ENCODE results near the gene TIMM29. TPM values are rescaled to one million over a fixed set of nuclear protein-coding genes. Genes with fewer than 3 reads are reported as not detected.

Gene TIMM29
- total RNA-seq, 1 experiment from 2014 or later: 23.4 TPM

DNA sequence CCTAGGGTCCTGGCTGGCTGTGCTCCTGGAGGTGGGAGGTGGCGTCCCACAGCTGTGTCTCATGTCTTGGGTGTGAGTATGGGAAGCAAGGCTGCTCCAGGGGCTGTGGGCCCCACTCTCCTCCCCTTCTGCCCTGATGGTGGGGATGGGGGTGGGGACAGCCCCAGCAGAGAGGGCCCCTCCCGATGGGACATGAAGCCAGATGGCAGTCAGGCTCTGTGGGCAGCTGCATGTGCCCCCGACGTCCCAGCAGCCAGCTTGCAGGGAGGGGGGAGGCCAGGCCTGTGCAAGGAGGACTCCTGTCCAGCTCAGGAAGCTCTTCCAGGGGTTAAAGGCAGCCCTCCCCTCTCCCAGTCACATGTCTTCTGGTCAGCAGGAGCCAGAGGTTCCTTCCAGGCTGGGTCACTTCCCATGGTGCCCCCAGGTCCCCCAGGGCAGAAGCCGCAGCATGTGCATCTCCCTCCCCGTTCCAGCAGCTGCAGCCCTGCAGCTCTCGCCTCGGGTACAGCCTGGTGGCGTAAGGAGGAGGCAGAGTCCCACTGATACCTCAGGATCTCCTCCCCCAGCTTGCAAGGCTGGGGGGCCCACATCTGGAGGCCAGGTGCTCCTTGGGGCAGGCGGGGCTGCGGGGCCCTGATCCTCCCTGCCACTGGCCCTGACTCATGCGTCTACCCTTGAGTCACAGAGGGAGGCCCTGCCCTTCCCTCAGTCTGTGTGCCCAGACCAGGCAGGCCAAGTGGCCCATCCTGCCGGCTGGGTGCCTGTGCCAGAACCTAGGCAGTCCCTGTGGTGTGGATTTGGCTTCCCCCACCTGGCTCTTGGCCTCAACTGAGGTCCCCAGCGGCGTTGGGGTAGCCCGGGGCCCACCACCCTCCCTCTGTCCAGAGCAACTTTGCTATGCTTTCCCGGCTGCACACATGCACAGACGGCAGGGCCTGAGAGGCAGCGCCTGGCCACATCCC, 13.2 kb upstream of the TIMM29 start:
- no peak overlapping the region for H2BK5ac ChIP-seq (ENCODE audit: insufficient read length, low read length)
- H3K79me2 ChIP-seq (ENCODE audit: insufficient read depth, low read length): no peaks in the 10 kb centered on the region
- no peak overlapping the region; the same call in 1 of the 2 replicates for H3K14ac ChIP-seq (ENCODE audit: insufficient read depth, low read length)
- no peaks in the 10 kb centered on the region for H3K23me2 ChIP-seq (ENCODE audit: insufficient read length, low read depth, low read length, poor library complexity, severe bottlenecking)
- no peaks in the 10 kb centered on the region for H3K4me1 ChIP-seq (ENCODE audit: insufficient read depth, low read length)
- no peak overlapping the region for H3K18ac ChIP-seq (ENCODE audit: insufficient read length, low read depth, low read length)
- no peak overlapping the region for H2AFZ ChIP-seq (ENCODE audit: low read length)
- no peak overlapping the region for H2BK15ac ChIP-seq (ENCODE audit: low read depth, low read length)
- H3K27ac ChIP-seq (ENCODE audit: insufficient read length, low read depth, low read length): no peak overlapping the region
- H3K9ac ChIP-seq (ENCODE audit: extremely low read depth, insufficient read length, low read length): no peak overlapping the region
- Mint-ChIP-seq H3K9me3 (no peaks in the 10 kb centered on the region), H3K4me3 (no peak overlapping the region), H3K4me1 (no peaks in the 10 kb centered on the region), H3K27me3 (ENCODE audit: low read depth) (no peaks in the 10 kb centered on the region), H3K36me3 (ENCODE audit: insufficient read depth in 1 of 3, low read depth in 3 of 3) (peaks cover 11 to 68% (median 51%) of the 10 kb centered on the region in 3 experiments; a peak in 6 of 7 replicates), H3K27ac (no peak overlapping the region)
- no peak overlapping the region for H2BK120ac ChIP-seq (ENCODE audit: low read depth, low read length, poor library complexity, severe bottlenecking)
- H4K20me1 ChIP-seq (ENCODE audit: control insufficient read depth, insufficient read depth, insufficient read length): no peaks in the 10 kb centered on the region
- no peak overlapping the region for H3K56ac ChIP-seq (ENCODE audit: insufficient read length, low read depth, low read length)
- H3K79me1 ChIP-seq (ENCODE audit: insufficient read depth, low read depth, low read length, poor library complexity, severe bottlenecking): no peaks in the 10 kb centered on the region
- no peak overlapping the region for H2AK5ac ChIP-seq (ENCODE audit: insufficient read length, low read length)
- no peak overlapping the region for H2BK20ac ChIP-seq (ENCODE audit: low read depth, low read length, poor library complexity, severe bottlenecking)
- no peak overlapping the region for H4K5ac ChIP-seq (ENCODE audit: insufficient read length, low read depth, low read length)
- TF ChIP-seq CTCF (conservative IDR thresholded peaks at IDR 0.05): no peak
- H3K9me3 ChIP-seq (ENCODE audit: control insufficient read depth, low read depth, low read length): no peaks in the 10 kb centered on the region
- no peak overlapping the region for H3T11ph ChIP-seq (ENCODE audit: low read length)
- no peak overlapping the region for H2BK12ac ChIP-seq (ENCODE audit: insufficient read length, low read depth, low read length)
- peak; percentile 22 for DNase-seq
- WGBS (ENCODE audit: extremely low coverage, insufficient read length, low lambda C conversion rate): no CpG with 5 or more reads among the region's 19 CpGs
- H4K8ac ChIP-seq (replicated peaks; ENCODE audit: insufficient read length, low read depth, low read length): no peak overlapping the region
- no peak overlapping the region for H4K91ac ChIP-seq (ENCODE audit: insufficient read length, low read depth, low read length)
- no peak overlapping the region for H3K23ac ChIP-seq (ENCODE audit: insufficient read length, low read depth, low read length)
- no peak overlapping the region for H3K4ac ChIP-seq (ENCODE audit: low read depth, low read length)
- H3K4me2 ChIP-seq (ENCODE audit: insufficient read depth, insufficient read length, low read length): no peak overlapping the region
- no peaks in the 10 kb centered on the region for H3K27me3 ChIP-seq (ENCODE audit: insufficient read depth, low read length)
